ENCODE measurements around the gene PRKCA. TPM values are rescaled to one million over a fixed set of nuclear protein-coding genes. Genes with fewer than 3 reads are reported as not detected.

PRKCA gene
- total RNA-seq, 1 experiment from 2014 or later, result 29.5 TPM

- TF ChIP-seq ZNF512 (CRISPR knock-in tag; IDR thresholded peaks at IDR 0.05; ENCODE audit: borderline replicate concordance), result no peak
- TF ChIP-seq ATF6 (CRISPR knock-in tag; IDR thresholded peaks at IDR 0.05), result no peak
These were observed 207.5 kb downstream of the PRKCA start (continued) for GRCh38 chr17:66509926-66510325.

GRCh38 chr17:66511135-66511534, 208.7 kb downstream of the PRKCA start:
- no peak overlapping the region for H3K4me3 Mint-ChIP-seq
- ChIA-PET POLR2A (no interaction called here), CTCF (no interaction called here)
- DNase-seq (ENCODE audit: low spot score), result no peak
- no peaks in the 10 kb centered on the region for H3K9me3 Mint-ChIP-seq
- no peaks in the 10 kb centered on the region; the same call in 1 of the 2 replicates for H3K27me3 Mint-ChIP-seq (ENCODE audit: low read depth)
- peaks cover 33% of the 10 kb centered on the region for H3K4me1 Mint-ChIP-seq
- H3K27ac Mint-ChIP-seq, result no peak overlapping the region
- ATAC-seq, result no peak
- no peaks in the 10 kb centered on the region for H3K36me3 Mint-ChIP-seq
- no peak for TF ChIP-seq AFF4 (CRISPR knock-in tag; IDR thresholded peaks at IDR 0.05; ENCODE audit: borderline replicate concordance)
- no peak for TF ChIP-seq USF2 (CRISPR knock-in tag; IDR thresholded peaks at IDR 0.05)
- no peak for TF ChIP-seq CBFB (CRISPR knock-in tag; IDR thresholded peaks at IDR 0.05; ENCODE audit: low read depth)
- no peak for TF ChIP-seq CREM (CRISPR knock-in tag; IDR thresholded peaks at IDR 0.05)
- TF ChIP-seq SMAD3 (CRISPR knock-in tag; IDR thresholded peaks at IDR 0.05; ENCODE audit: borderline replicate concordance), result no peak
- no peak for TF ChIP-seq MAX (CRISPR knock-in tag; IDR thresholded peaks at IDR 0.05)
- TF ChIP-seq MXD4 (CRISPR knock-in tag; IDR thresholded peaks at IDR 0.05; ENCODE audit: borderline replicate concordance), result no peak
- no peak for TF ChIP-seq ARID4B (CRISPR knock-in tag; IDR thresholded peaks at IDR 0.05; ENCODE audit: borderline replicate concordance)
- no peak for TF ChIP-seq FOXJ3 (CRISPR knock-in tag; IDR thresholded peaks at IDR 0.05; ENCODE audit: borderline replicate concordance)
- no peak for TF ChIP-seq TEAD1 (CRISPR knock-in tag; IDR thresholded peaks at IDR 0.05)
- TF ChIP-seq MLX (CRISPR knock-in tag; IDR thresholded peaks at IDR 0.05), result no peak
- no peak for TF ChIP-seq NR3C1 (CRISPR knock-in tag; conservative IDR thresholded peaks at IDR 0.05; ENCODE audit: low read depth)
- no peak for TF ChIP-seq ZNF671 (CRISPR knock-in tag; IDR thresholded peaks at IDR 0.05)
- no peak for TF ChIP-seq ATF2 (CRISPR knock-in tag; IDR thresholded peaks at IDR 0.05; ENCODE audit: borderline replicate concordance, low read depth)
- TF ChIP-seq ZNF425 (CRISPR knock-in tag; conservative IDR thresholded peaks at IDR 0.05), result no peak
- no peak for TF ChIP-seq FOXK1 (CRISPR knock-in tag; IDR thresholded peaks at IDR 0.05)

Measured in WTC11 (cell line).